ENCODE results near the gene ARHGEF11.

Gene ARHGEF11

DNA sequence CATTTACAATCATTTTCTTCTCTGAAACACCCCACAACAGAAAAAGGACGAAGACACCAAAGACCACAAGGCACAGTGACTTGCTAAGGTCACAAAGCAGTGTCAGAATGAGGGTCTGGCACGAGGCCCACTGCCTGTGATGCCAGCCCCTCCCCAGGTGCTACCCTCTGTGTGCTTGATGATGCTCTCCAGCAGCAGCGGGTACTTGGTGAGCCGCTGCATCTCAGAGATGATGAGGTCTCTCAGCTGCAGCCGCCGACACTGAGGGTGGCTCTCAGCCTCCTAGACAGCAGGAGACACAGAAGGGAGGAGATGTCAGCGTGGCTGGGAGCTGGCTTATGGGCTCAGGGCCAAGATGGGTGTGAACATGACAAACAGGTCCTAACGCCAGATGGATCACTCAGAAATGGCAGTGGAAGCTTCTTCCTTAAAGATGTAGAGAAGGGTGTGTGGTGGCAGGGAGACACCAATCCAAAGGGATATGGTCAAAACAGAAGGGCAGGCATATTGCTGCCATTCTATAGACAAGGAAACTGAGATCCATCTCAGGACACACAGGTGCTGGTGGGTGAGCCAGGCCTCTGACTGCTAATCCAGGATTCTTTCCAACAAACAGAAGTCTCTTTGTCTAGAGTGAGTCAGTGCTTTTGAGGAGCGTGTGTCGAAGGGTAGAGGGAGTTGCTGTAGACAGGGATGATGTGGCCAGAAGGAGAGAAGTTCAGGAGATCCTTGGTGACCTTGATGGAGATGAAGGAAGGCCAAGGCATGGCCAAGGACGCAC lies 99.5 kb downstream of the ARHGEF11 start:
- no peaks in the 10 kb centered on the region for H3K27me3 ChIP-seq (ENCODE audit: control insufficient read depth, low read length)
- no peak for TF ChIP-seq EZH2phosphoT487 (IDR thresholded peaks at IDR 0.05; ENCODE audit: borderline replicate concordance, low read length)
- TF ChIP-seq, protein P1, sequence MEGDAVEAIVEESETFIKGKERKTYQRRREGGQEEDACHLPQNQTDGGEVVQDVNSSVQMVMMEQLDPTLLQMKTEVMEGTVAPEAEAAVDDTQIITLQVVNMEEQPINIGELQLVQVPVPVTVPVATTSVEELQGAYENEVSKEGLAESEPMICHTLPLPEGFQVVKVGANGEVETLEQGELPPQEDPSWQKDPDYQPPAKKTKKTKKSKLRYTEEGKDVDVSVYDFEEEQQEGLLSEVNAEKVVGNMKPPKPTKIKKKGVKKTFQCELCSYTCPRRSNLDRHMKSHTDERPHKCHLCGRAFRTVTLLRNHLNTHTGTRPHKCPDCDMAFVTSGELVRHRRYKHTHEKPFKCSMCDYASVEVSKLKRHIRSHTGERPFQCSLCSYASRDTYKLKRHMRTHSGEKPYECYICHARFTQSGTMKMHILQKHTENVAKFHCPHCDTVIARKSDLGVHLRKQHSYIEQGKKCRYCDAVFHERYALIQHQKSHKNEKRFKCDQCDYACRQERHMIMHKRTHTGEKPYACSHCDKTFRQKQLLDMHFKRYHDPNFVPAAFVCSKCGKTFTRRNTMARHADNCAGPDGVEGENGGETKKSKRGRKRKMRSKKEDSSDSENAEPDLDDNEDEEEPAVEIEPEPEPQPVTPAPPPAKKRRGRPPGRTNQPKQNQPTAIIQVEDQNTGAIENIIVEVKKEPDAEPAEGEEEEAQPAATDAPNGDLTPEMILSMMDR (IDR thresholded peaks at IDR 0.05; ENCODE audit: low read depth, low read length, poor library complexity, severe bottlenecking), result no peak
- H3K9me3 ChIP-seq (ENCODE audit: control insufficient read depth, insufficient read depth, low read length), result no peaks in the 10 kb centered on the region
- no peaks in the 10 kb centered on the region for H4K20me1 ChIP-seq (ENCODE audit: control insufficient read depth, insufficient read depth, low read depth, low read length)
- no peaks in the 10 kb centered on the region for H3K79me2 ChIP-seq (ENCODE audit: control insufficient read depth, low read length)
- H3K4me1 ChIP-seq (ENCODE audit: control insufficient read depth, low read length), result no peaks in the 10 kb centered on the region
- no peaks in the 10 kb centered on the region for H3F3A ChIP-seq (ENCODE audit: control insufficient read depth, insufficient read depth)
- no peak overlapping the region for H3K4me3 ChIP-seq (ENCODE audit: low read length)
- no peak overlapping the region for H3K4me2 ChIP-seq (ENCODE audit: low read length)
- H3K27ac ChIP-seq (ENCODE audit: low read depth, low read length), result no peak overlapping the region
- H3K9me2 ChIP-seq (replicated peaks; ENCODE audit: control insufficient read depth, low read length), result no peaks in the 10 kb centered on the region
- no peaks in the 10 kb centered on the region; the same call in 1 of the 2 replicates for H3K36me3 ChIP-seq (ENCODE audit: control insufficient read depth, low read length)

DNA sequence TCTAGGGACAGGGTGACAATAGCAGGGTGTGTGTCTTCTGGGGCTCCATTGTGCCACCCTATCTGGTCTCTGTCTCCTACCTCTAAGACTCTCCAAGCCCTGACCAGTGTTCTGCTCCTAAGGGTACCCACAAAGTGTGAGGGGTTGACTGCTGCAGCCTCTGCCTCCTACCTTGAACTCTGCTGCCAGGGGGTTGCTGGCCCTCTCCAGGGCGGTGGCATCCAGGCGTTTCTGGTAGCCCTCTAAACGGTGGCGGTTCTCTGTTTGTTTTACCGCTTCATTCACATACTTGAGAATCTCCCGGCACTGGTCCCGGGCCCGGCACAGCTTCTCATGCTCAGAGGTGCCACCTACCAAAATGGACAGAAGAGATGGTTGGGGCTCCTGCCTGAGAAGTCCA lies 100.7 kb downstream of the ARHGEF11 start:
- Histone ChIP-seq H3K9me3 (ENCODE audit: control insufficient read depth, insufficient read depth, low read length) (no peaks in the 10 kb centered on the region), H3F3A (ENCODE audit: control insufficient read depth, insufficient read depth) (no peaks in the 10 kb centered on the region), H3K4me3 (ENCODE audit: low read length) (no peak overlapping the region), H3K27me3 (ENCODE audit: control insufficient read depth, low read length) (no peaks in the 10 kb centered on the region), H3K36me3 (ENCODE audit: control insufficient read depth, low read length) (no peaks in the 10 kb centered on the region; the same call in 1 of the 2 replicates), H3K4me2 (ENCODE audit: low read length) (no peak overlapping the region), H3K27ac (ENCODE audit: low read depth, low read length) (no peak overlapping the region), H3K9me2 (replicated peaks; ENCODE audit: control insufficient read depth, low read length) (no peaks in the 10 kb centered on the region), H3K4me1 (ENCODE audit: control insufficient read depth, low read length) (no peaks in the 10 kb centered on the region), H4K20me1 (ENCODE audit: control insufficient read depth, insufficient read depth, low read depth, low read length) (no peaks in the 10 kb centered on the region), H3K79me2 (ENCODE audit: control insufficient read depth, low read length) (no peaks in the 10 kb centered on the region)
- TF ChIP-seq EZH2phosphoT487 (IDR thresholded peaks at IDR 0.05; ENCODE audit: borderline replicate concordance, low read length), result no peak
- TF ChIP-seq, protein P1 (IDR thresholded peaks at IDR 0.05; ENCODE audit: low read depth, low read length, poor library complexity, severe bottlenecking), result no peak

DNA sequence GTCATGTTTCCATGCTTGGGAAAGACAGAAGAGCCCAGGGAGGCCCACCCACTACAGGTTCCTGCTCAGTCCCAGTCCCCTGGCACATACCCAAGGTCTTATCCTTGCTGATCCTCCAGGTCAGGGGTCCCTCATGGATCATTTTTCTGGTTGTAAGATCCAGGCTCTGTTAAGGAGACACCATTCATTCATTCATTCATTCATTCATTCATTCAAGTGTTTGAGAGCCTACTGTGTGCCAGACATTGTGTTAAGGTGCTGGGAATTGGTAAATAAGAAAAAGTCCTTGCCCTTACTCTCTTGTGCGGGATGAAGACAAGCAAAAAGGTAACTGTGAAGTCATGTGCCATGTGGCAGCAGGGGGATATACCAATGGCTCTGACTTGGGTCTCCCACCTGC lies 101.3 kb downstream of the ARHGEF11 start:
- H3K9me2 ChIP-seq (replicated peaks; ENCODE audit: control insufficient read depth, low read length), result no peaks in the 10 kb centered on the region
- H4K20me1 ChIP-seq (ENCODE audit: control insufficient read depth, insufficient read depth, low read depth, low read length), result no peaks in the 10 kb centered on the region
- no peaks in the 10 kb centered on the region for H3F3A ChIP-seq (ENCODE audit: control insufficient read depth, insufficient read depth)
- H3K9me3 ChIP-seq (ENCODE audit: control insufficient read depth, insufficient read depth, low read length), result no peaks in the 10 kb centered on the region
- no peak overlapping the region for H3K27ac ChIP-seq (ENCODE audit: low read depth, low read length)
- no peak overlapping the region for H3K4me2 ChIP-seq (ENCODE audit: low read length)
- H3K79me2 ChIP-seq (ENCODE audit: control insufficient read depth, low read length), result no peaks in the 10 kb centered on the region
- TF ChIP-seq EZH2phosphoT487 (IDR thresholded peaks at IDR 0.05; ENCODE audit: borderline replicate concordance, low read length), result no peak
- TF ChIP-seq, protein P1 (IDR thresholded peaks at IDR 0.05; ENCODE audit: low read depth, low read length, poor library complexity, severe bottlenecking), result no peak
- no peak overlapping the region for H3K4me3 ChIP-seq (ENCODE audit: low read length)
- H3K27me3 ChIP-seq (ENCODE audit: control insufficient read depth, low read length), result no peaks in the 10 kb centered on the region
- no peaks in the 10 kb centered on the region for H3K4me1 ChIP-seq (ENCODE audit: control insufficient read depth, low read length)
- H3K36me3 ChIP-seq (ENCODE audit: control insufficient read depth, low read length), result no peaks in the 10 kb centered on the region; the same call in 1 of the 2 replicates

Data from DOHH2 (cell line).